Endothelial cell of umbilical vein (primary cell): ENCODE results near the gene MYH9. TPM values are rescaled to one million over a fixed set of nuclear protein-coding genes. Genes with fewer than 3 reads are reported as not detected.

Experiments
- BruUV-seq: library from RNA; stranded (reverse); fragments of 400-500 nt; replicated peaks from 2 replicates; lab custom pipeline; 2021; lab: Mats Ljungman, UMichigan
- CTCF ChIA-PET: fragments of 300-600, 350-600 bp; sonication (Branson Sonifier 250); formaldehyde crosslinking; loops from one replicate; lab custom pipeline; 2021; ENCODE audit warnings: antibody characterized with exemption, inconsistent platforms; lab: Charles Lee
- POLR2A ChIA-PET: fragments of 300-600, 350-600 bp; sonication (Branson Sonifier 250); formaldehyde crosslinking; loops from one replicate; lab custom pipeline; 2021; ENCODE audit warnings: antibody characterized with exemption, inconsistent platforms; lab: Charles Lee
- DNase-seq: peaks from one replicate; pipeline ENCODE4 v3.0.0-alpha.2; 2011; ENCODE audit warnings: low read depth, low spot score
- FAIRE-seq: peaks from 2 replicates; lab custom pipeline; 2011; peaks lifted over from hg19 to GRCh38; lab: Jason Lieb, UNC
- H2AFZ ChIP-seq: 2 replicates; pipeline ENCODE4 v1.6.0; 2012; ENCODE audit warnings: low read depth, low read length, control low read depth, inconsistent platforms
- H3K27ac ChIP-seq: 2 replicates; pipeline ENCODE4 v1.5.1; 2011; ENCODE audit warnings: low read depth, mild to moderate bottlenecking, control low read depth, low read length, moderate library complexity; ENCODE audit not compliant: insufficient read depth
- H3K27me3 ChIP-seq, 2 experiments: 2 replicates each; pipeline versions ENCODE4 v1.6.0 to v1.6.1; 2011; ENCODE audit warnings: low read length in 2 of 2, mixed read lengths in 1 of 2; ENCODE audit not compliant: control insufficient read depth in 2 of 2, insufficient read depth in 2 of 2
- H3K36me3 ChIP-seq, 2 experiments: 2 replicates in 1 of 2; 3 replicates in 1 of 2; pipeline ENCODE4 v1.5.1; 2011; ENCODE audit warnings: low read length in 2 of 2, mild to moderate bottlenecking in 1 of 2, moderate library complexity in 1 of 2; ENCODE audit not compliant: control insufficient read depth in 2 of 2, insufficient read depth in 2 of 2; ENCODE audit errors: extremely low read depth in 1 of 2
- H3K4me1 ChIP-seq: 3 replicates; pipeline ENCODE4 v1.5.1; 2011; ENCODE audit warnings: mild to moderate bottlenecking, low read length; ENCODE audit not compliant: control insufficient read depth, insufficient read depth; ENCODE audit errors: extremely low read depth
- H3K4me2 ChIP-seq: 2 replicates; pipeline ENCODE4 v1.6.1; 2011; ENCODE audit warnings: low read length, control low read depth, mixed read lengths; ENCODE audit not compliant: insufficient read depth
- H3K4me3 ChIP-seq, 3 experiments: fragments of 200-600 bp in 1 of 3; sonication (generic), shearing (Covaris generic) in 1 of 3; replicated peaks in 1 of 3; 2 replicates each; pipeline ENCODE4 v1.5.1; 2011 to 2016; ENCODE audit warnings: control low read depth in 3 of 3, low read length in 3 of 3, mild to moderate bottlenecking in 2 of 3, inconsistent platforms in 1 of 3, low read depth in 1 of 3, moderate library complexity in 1 of 3; ENCODE audit not compliant: insufficient read depth in 1 of 3
- H3K79me2 ChIP-seq: 2 replicates; pipeline ENCODE4 v1.6.0; 2012; ENCODE audit warnings: low read length, inconsistent platforms; ENCODE audit not compliant: control insufficient read depth, insufficient read depth
- H3K9ac ChIP-seq: replicated peaks from 2 replicates; pipeline ENCODE3; 2011; ENCODE audit warnings: low read length, control low read depth; ENCODE audit not compliant: insufficient read depth; ENCODE audit errors: extremely low read depth
- H3K9me1 ChIP-seq: replicated peaks from 3 replicates; pipeline ENCODE4 v1.6.0; 2011; ENCODE audit warnings: mild to moderate bottlenecking, low read length; ENCODE audit not compliant: control insufficient read depth, insufficient read depth; ENCODE audit errors: extremely low read depth
- H3K9me3 ChIP-seq: replicated peaks from 2 replicates; pipeline ENCODE4 v1.5.1; 2012; ENCODE audit warnings: low read length, inconsistent platforms; ENCODE audit not compliant: control insufficient read depth, insufficient read depth
- H4K20me1 ChIP-seq: replicated peaks from 2 replicates; pipeline ENCODE3; 2011; ENCODE audit warnings: mild to moderate bottlenecking, low read length; ENCODE audit not compliant: control insufficient read depth, insufficient read depth; ENCODE audit errors: extremely low read depth
- CTCF ChIP-seq, 2 donors: IDR thresholded peaks; 1 replicate in 1 of 2; 2 replicates in 1 of 2; pipeline ENCODE4 v1.5.1; 2011; ENCODE audit warnings: low read length in 2 of 2, mild to moderate bottlenecking in 2 of 2, moderate library complexity in 2 of 2, control low read depth in 1 of 2, inconsistent platforms in 1 of 2, low read depth in 1 of 2; ENCODE audit not compliant: insufficient read depth in 1 of 2; ENCODE audit errors: extremely low read depth in 1 of 2
- EZH2 ChIP-seq: IDR thresholded peaks from 2 replicates; pipeline ENCODE4 v1.6.1; 2012; ENCODE audit warnings: borderline replicate concordance, low read depth, mild to moderate bottlenecking, moderate library complexity, low read length, inconsistent platforms; ENCODE audit not compliant: severe bottlenecking
- FOS ChIP-seq: IDR thresholded peaks from 2 replicates; pipeline ENCODE4 v1.6.1; 2011; ENCODE audit warnings: mild to moderate bottlenecking, low read length, moderate library complexity, borderline replicate concordance; ENCODE audit not compliant: insufficient read depth
- GATA2 ChIP-seq: IDR thresholded peaks from 2 replicates; pipeline ENCODE4 v1.7.0; 2011; ENCODE audit warnings: low read depth, mild to moderate bottlenecking, moderate library complexity, mixed read lengths, low read length; ENCODE audit not compliant: insufficient read length, insufficient read depth
- JUN ChIP-seq: IDR thresholded peaks from 2 replicates; pipeline ENCODE4 v1.6.1; 2011; ENCODE audit warnings: borderline replicate concordance, low read depth; ENCODE audit not compliant: insufficient read length, insufficient read depth
- MAX ChIP-seq: IDR thresholded peaks from 2 replicates; pipeline ENCODE4 v1.6.1; 2011; ENCODE audit not compliant: insufficient read depth, insufficient read length
- MYC ChIP-seq: IDR thresholded peaks from one replicate; pipeline ENCODE4 v1.6.1; 2011; ENCODE audit warnings: mild to moderate bottlenecking, low read depth, low read length
- POLR2A ChIP-seq: IDR thresholded peaks from 2 replicates; pipeline ENCODE4 v1.6.1; 2012; ENCODE audit warnings: low read depth, mild to moderate bottlenecking, control low read depth, low read length
- POLR2AphosphoS5 ChIP-seq: IDR thresholded peaks from 2 replicates; pipeline ENCODE4 v1.6.1; 2012; ENCODE audit warnings: low read depth, mild to moderate bottlenecking, control low read depth, low read length, moderate library complexity; ENCODE audit not compliant: insufficient read depth
- dilution Hi-C: fragments of 300-500 bp; cut with MboI; formaldehyde crosslinking; loops from one replicate; pipeline ENCODE4 v1.15.0; 2019; ENCODE audit warnings: low sequenced_read_pairs; ENCODE audit not compliant: extremely low pct_ligation_motif_present
- intact Hi-C: fragments of 100-400 bp; cut with micrococcal nuclease; formaldehyde crosslinking; loops from one replicate; pipeline ENCODE4 v1.10.0; 2022
- polyA plus RNA-seq, 4 experiments: library from polyadenylated mRNA; depleted of rRNA in 3 of 4; stranded (reverse) in 3 of 4; unstranded in 1 of 4; fragments of >200 nt; gene quantifications; 2 replicates each; pipeline versions ENCODE4 v1.2.1 to v1.2.3, GENCODE V29; 2011 to 2012; ENCODE audit warnings: missing spikeins in 1 of 4
- total RNA-seq: library from RNA; stranded (reverse); gene quantifications from 2 replicates; pipeline ENCODE4 v1.2.3, GENCODE V29; 2021

Gene MYH9
- total and polyA plus RNA-seq, 2 donors (not counting 3 experiments of a cell fraction or from before 2014, with no cell fraction given), result 188 to 1,413 TPM

DNA sequence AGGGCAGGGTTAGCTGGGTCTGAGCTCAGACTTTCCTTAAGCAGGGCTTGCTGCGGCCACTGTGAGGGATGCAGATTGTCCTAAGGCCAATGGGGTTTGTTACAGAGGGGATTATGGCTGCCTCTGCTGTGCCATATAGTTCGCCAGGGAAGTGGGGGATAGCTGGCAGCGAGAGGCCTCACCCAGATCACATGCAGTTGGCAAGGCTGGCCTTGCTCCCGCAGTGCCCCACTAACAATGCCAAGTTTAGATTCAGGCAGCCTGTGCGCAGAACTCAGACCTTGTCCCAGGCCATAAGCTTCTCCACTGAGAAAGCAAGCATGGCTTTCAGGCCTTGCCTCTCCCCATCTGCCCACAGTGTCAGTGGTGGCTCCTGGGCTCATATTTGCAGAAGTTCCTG lies 143.8 kb downstream of the MYH9 start:
- Histone ChIP-seq H4K20me1 (no peaks in the 10 kb centered on the region), H3K9ac (no peak overlapping the region), H3K4me2 (no peak overlapping the region), H3K36me3 (no peaks in the 10 kb centered on the region), H3K4me1 (no peaks in the 10 kb centered on the region), H3K27me3 (no peaks in the 10 kb centered on the region), H3K4me3 (no peak overlapping the region), H3K79me2 (no peaks in the 10 kb centered on the region), H3K9me1 (no peaks in the 10 kb centered on the region), H3K27ac (no peak overlapping the region), H2AFZ (no peak overlapping the region), H3K9me3 (no peaks in the 10 kb centered on the region)
- FAIRE-seq (no peak), DNase-seq (no peak)
- ChIA-PET POLR2A (no interaction called here), CTCF (interaction anchor here (0.8 to 1.3 kb wide), 2 partner anchors 15 to 35 kb away, joined by 3 to 5 read pairs; no protein-coding TSS in a partner anchor)
- TF ChIP-seq MAX (no peak), POLR2A (no peak), JUN (no peak), POLR2AphosphoS5 (no peak), CTCF (IDR thresholded peaks at IDR 0.05; ENCODE audit: extremely low read depth in 1 of 2, insufficient read depth in 1 of 2, low read depth in 1 of 2, low read length in 2 of 2) (no peak), EZH2 (no peak), FOS (no peak), GATA2 (no peak), MYC (no peak)
- dilution Hi-C loops, result no loop called here
- intact Hi-C loops, result no loop called here
- BruUV-seq, result no TSS peak
